HG03457 (cell line): ENCODE measurements around the gene ARHGAP10.
A peak's percentile ranks its signal among the peaks of the same experiment; 100 is the strongest.

Experiments
- ATAC-seq: cut with Tn5 transposase; IDR thresholded peaks from one replicate; pipeline ENCODE4 v1.9.1; 2021; ENCODE audit warnings: moderate number of reproducible peaks; ENCODE audit not compliant: unreplicated experiment

The ARHGAP10 gene

DNA sequence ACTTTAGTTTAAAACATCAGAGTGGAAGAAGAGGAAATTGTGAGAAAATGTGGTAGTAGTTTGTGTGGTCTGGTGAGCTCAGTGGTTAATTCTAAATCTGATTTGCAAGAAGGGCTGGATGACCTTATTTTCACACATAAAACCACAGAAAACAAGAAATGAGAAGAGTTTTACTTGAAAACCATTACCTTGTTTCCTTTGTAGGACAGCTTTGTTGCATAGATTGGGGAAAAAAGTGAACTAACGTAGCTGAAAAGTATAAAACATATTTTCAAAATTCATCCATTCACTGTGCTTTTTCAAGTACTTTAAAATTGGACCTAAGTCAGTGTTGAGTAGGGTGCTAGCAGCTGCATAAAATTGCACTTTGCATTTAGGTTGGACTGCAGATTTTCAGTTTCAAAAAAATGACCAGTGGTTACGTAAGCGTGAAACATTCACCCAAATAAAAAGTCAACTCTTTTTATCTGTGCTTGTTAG is 211.3 kb downstream of the ARHGAP10 start:
- peak; percentile 90 for ATAC-seq

DNA sequence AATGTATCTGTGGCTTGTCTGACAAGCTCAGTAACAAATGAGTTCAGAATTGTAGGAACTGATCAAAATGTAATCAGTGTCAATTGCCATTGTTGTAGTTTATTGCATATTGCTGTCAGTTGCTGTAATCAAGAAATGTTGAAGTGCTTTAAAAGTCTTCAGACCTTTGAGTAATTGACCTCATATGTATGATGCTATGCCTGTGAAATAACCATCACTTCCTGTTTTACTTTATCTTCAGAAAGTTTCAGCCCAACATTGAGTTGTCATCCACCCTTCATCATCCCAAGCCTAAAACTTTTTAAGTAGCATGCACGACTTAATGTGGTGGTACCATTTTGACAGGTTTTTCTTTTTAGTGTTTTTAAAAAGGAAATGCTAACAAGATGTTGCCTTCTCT is 212.4 kb downstream of the ARHGAP10 start:
- no peak for ATAC-seq

GRCh38 chr4:147944670-147945260 is 212.9 kb downstream of the ARHGAP10 start:
- ATAC-seq = no peak

GRCh38 chr4:147948336-147948735 is 216.4 kb downstream of the ARHGAP10 start:
- ATAC-seq = no peak

DNA sequence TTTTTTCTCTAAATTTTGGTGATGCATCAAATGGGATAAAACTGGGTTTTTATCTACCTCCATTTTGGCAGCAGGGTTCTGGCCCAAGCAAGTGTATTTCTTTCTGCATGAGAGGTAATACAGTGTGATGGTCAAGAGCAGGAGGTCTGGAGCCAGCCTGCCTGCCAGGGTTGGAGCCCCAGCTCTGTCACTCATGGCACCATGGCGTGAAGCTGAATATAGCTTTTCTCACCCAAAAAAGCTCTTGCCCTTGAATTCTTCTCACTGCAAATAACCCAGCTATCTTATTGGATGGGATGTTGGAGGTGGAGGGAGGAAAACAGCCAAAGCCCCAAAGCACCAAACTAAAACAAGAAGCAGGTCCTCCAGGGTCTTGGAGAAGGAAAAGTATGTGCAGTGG is 218.4 kb downstream of the ARHGAP10 start:
- ATAC-seq = no peak

DNA sequence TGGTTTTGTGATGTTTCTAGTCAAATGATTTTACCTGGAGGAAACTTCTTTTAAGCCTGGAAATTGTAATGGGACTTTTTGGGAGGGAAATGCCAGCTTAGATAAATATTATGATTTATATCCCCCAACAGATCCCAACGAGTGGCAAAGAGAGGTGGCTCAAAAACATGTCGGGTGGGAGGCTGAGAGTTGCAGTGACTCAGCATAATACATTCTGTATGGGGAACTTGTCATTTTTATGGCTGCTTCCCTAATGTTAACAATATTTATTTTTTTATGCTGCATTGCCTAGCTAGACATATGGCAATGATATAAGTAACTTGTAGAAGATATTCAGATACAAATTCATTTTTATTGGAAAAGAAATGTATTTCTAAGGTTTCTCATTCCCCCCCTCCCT is 219.0 kb downstream of the ARHGAP10 start:
- no peak for ATAC-seq

- ATAC-seq = no peak
These were observed 223.0 kb downstream of the ARHGAP10 start for GRCh38 chr4:147954850-147955249.

DNA sequence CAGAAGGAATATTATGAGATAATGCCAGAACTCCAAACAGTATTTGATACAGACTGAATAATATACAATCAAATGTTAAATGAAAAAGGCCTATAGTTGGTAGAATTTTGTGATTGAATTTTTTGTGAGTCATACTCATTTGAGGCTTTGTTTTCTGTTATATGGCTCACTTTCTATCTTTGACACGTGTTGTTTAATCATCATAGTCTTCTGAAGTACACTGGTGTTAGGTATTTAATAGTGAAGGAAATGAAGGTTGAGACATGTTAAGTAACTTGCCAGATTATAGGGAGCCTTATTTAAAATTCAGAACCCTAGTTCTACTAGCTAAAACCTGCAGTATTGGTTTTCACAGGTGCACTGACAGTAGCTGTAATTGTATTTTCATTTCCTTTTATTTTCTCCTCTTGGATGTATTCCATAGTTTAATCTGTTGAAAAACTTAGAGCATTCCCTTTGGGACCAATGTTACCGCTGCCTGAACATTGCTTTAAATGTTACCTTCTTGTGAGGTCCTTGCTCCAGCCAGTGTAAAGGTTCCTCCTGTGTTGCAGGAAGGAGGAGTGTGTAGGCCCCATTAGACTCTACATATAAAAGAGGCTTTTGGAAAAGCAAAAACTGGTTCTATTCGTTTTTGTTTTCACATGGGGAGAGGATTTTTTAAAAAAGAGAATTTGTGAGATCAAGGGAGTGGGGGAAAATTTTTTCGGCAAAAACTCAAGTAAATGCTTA is 224.1 kb downstream of the ARHGAP10 start:
- ATAC-seq = no peak

DNA sequence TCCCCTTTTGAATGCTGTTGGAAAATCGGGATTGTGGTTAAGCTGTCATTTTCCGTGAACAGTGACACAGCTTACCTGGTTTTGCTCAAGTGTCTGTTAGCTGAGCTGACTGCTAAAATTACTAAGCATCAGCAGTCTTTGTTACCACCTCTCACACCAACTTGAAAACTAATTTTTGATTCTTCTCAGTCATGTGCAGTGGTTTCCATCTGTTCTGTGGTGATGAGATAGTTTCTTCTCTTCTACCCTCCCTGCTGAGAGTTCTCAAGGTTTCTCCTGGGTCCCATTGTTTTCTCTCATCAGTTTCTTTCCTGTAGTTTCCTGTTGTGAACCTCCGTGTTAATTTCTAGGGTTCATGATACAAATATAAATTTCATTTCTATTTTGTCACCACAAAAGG is 225.6 kb downstream of the ARHGAP10 start:
- no peak for ATAC-seq

DNA sequence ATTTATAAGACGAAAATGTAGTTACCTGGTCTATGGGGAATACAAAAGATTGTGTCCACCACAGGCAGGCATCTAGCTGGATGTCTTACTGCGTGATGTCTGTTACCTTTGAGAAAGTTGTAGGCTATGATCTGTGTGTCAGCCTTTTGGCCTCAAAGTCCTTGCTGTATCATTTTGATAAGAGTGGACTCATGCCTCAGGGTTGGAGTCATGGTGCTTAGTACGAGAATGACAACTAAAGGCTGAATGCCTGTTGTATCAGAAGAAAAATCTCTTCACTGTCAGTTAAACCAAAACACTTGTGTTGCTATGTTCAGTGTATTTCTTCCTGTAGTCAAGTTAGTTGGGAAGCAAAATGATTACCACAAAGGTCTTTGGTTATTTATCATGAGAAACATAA is 226.2 kb downstream of the ARHGAP10 start:
- ATAC-seq = no peak

DNA sequence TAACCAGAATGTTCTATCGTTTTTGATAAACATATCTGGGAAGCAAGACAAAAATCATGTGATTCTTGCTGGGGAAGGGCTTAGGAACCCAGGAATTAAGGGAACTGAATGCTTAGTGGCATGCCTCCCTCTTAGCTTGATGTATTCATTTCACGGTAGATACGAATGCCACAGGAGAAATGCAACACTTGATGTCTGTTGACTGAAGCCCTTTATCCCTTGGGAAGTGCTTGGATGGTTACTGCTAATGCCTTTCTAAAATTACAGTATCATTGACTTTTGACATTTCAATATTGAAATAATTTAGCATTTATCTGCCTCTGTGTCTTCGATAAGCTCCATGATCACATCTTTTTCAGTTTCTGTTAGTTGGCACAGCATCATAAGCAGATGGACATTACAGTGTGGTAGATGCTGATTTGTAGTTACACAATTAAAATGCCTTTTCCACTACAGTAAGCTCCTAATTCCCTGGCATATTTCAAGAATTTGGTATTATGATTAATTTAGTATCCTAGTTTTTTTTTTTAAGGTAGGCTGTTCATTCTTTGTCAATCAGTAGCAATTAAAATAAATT is 226.7 kb downstream of the ARHGAP10 start:
- ATAC-seq = no peak

GRCh38 chr4:147960971-147961370 is 229.1 kb downstream of the ARHGAP10 start:
- peak; percentile 88 for ATAC-seq

DNA sequence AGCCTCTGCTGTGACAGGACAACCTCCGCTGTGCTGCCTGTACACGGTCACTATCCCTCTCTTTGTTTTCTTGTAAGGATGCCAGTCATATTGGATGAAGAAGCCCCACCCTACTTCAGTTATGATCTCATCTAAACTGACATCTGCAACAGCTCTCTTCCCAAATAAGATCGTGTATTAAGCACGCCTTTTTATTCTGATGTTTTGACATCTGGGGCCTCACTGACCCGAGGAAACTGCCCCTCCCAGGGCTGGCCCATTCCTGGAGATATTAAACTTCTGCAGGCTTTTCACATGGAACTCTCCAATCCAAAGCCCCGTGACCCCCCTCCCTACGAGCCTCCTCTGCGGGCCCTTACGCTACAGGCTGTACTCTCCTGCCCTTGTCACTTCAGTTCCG is 232.0 kb downstream of the ARHGAP10 start:
- no peak for ATAC-seq

GRCh38 chr4:147964266-147964880 is 232.5 kb downstream of the ARHGAP10 start:
- no peak for ATAC-seq

GRCh38 chr4:147965056-147965455 is 233.2 kb downstream of the ARHGAP10 start:
- ATAC-seq = no peak

GRCh38 chr4:147965873-147966272 is 234.0 kb downstream of the ARHGAP10 start:
- ATAC-seq = no peak

DNA sequence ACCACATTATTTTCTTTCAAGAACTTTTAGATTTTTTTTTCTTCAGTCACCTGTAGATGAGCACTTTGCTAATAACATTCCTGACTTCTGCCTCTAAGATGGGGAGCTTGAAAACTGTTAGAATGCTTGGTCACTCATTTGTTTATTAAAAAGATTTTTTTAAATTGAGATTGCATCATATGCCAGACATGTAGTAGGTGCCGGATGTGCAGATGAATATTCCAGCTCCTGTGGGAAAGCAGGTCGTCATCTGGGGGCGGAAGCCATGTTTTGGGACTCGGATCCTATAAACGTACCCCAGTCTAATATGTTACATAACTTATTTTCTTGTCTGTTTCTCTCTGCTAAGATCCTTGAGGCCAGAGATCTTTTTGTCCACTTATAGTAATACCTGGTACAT is 236.8 kb downstream of the ARHGAP10 start:
- no peak for ATAC-seq

GRCh38 chr4:147969573-147970385 is 237.9 kb downstream of the ARHGAP10 start:
- ATAC-seq = no peak

DNA sequence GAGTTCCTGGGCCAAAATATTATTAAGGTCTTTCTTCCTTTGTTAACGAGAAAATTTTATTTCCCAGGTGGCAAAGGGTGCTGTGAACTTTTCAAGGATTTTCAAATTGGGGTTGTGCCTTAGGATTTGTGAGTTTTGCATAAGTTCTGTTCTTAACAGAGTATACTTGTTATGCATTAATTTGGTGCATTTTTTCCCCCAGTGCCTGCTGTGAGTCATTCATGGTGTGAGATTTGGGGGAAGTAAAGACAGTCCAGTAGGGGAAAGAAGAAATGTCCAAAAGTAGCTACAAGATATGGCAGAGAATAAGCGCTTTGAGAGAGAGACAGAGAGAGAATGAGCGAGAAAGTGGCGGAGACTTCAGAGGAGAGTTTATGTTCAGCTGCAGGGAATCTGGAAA is 239.2 kb downstream of the ARHGAP10 start:
- ATAC-seq = no peak

DNA sequence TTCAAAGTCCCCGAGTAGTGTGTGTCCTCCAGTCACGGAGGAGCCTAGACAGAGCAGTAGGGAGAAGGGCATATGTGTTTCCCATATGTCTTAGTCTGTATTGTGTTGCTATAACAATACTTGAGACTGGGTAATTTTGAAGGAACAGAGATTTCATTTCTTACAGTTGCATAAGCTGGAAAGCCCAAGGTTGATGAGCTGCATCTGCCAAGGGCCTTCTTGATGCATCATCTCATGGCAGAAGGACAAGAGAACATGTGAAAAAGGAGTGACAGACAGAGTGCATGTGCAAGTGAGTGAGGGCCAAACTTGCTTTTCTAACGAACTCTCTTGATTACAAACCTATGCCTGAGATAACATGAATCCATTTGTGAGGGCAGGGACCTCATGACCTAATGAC is 243.4 kb downstream of the ARHGAP10 start:
- ATAC-seq = no peak
